ENCODE data around the gene MOB3B. TPM values are rescaled to one million over a fixed set of nuclear protein-coding genes. Genes with fewer than 3 reads are reported as not detected.

Gene MOB3B
- total and polyA plus RNA-seq, 10 of the 15 experiments (the other 5 are each of a cell fraction or from before 2014, with no cell fraction given): 0.44 to 2.7 (median 0.91) TPM

DNA sequence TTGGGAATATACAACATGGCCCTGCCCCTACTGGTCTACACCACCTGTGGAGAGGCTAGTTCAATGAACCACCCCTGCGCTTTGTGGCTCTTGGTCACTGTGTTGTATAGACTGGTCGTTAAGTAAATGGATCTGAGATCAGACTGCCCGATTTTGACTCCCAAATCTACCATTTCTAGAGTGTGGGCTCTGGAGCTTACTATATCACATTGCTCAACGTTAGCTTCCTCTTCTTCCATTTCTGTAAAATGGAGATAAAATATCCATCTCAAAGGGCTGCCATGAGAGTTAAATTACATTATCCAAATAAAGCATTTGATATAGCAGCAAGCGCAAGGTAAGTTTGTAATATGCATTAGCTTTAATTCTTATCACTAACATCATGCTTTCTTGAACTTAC is 58.2 kb downstream of the MOB3B start (continued):
- TF ChIP-seq, protein P1, sequence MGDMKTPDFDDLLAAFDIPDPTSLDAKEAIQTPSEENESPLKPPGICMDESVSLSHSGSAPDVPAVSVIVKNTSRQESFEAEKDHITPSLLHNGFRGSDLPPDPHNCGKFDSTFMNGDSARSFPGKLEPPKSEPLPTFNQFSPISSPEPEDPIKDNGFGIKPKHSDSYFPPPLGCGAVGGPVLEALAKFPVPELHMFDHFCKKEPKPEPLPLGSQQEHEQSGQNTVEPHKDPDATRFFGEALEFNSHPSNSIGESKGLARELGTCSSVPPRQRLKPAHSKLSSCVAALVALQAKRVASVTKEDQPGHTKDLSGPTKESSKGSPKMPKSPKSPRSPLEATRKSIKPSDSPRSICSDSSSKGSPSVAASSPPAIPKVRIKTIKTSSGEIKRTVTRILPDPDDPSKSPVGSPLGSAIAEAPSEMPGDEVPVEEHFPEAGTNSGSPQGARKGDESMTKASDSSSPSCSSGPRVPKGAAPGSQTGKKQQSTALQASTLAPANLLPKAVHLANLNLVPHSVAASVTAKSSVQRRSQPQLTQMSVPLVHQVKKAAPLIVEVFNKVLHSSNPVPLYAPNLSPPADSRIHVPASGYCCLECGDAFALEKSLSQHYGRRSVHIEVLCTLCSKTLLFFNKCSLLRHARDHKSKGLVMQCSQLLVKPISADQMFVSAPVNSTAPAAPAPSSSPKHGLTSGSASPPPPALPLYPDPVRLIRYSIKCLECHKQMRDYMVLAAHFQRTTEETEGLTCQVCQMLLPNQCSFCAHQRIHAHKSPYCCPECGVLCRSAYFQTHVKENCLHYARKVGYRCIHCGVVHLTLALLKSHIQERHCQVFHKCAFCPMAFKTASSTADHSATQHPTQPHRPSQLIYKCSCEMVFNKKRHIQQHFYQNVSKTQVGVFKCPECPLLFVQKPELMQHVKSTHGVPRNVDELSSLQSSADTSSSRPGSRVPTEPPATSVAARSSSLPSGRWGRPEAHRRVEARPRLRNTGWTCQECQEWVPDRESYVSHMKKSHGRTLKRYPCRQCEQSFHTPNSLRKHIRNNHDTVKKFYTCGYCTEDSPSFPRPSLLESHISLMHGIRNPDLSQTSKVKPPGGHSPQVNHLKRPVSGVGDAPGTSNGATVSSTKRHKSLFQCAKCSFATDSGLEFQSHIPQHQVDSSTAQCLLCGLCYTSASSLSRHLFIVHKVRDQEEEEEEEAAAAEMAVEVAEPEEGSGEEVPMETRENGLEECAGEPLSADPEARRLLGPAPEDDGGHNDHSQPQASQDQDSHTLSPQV (IDR thresholded peaks at IDR 0.05): no peak
- TF ChIP-seq, protein P2, sequence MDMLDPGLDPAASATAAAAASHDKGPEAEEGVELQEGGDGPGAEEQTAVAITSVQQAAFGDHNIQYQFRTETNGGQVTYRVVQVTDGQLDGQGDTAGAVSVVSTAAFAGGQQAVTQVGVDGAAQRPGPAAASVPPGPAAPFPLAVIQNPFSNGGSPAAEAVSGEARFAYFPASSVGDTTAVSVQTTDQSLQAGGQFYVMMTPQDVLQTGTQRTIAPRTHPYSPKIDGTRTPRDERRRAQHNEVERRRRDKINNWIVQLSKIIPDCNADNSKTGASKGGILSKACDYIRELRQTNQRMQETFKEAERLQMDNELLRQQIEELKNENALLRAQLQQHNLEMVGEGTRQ (IDR thresholded peaks at IDR 0.05; ENCODE audit: borderline replicate concordance, low read depth, low read length): no peak
- TF ChIP-seq JUNB (IDR thresholded peaks at IDR 0.05): no peak

DNA sequence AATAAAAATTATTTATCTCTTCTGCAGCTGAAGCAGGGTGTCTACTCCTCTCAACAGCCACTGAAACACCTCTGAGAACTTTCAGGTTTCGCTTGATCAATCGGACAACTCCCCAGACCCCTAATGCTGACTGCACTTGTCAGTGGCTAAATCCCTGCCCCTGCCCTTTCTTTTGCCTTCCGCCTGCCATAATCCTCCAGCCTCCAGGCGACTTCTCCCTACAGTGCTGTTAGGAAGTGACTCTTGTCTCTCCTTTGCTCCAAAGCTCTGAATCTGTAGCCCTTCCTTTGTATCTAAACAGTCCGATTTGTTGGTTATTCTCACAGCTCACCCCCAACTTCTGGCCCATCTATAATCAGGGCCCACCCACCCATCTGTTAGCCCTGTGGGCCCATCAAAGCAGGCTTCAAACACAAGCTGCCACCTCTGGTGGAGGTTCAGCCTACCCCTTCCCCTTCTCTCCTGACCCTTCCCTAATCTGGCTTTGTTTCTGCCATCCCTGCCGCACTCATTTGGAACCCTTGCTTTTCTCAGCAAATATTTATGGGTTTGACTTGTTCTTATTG is 59.2 kb downstream of the MOB3B start:
- H3K4me2 ChIP-seq (ENCODE audit: control insufficient read depth, insufficient read depth): no peak overlapping the region
- ChIA-PET RAD21 (ENCODE audit: unreplicated experiment) (no interaction called here), SMC1A (ENCODE audit: uncharacterized antibody, unreplicated experiment) (interaction anchor here (0.6 to 1.7 kb wide), 6 partner anchors 9 to 138 kb away, joined by 3 to 9 read pairs (median 4); no protein-coding TSS in a partner anchor), CTCF (no interaction called here), POLR2A (no interaction called here)
- H3K79me2 ChIP-seq (ENCODE audit: control insufficient read depth, insufficient read depth, low read length): no peaks in the 10 kb centered on the region
- no peak overlapping the region for H3K4me3 ChIP-seq
- no peak overlapping the region for H3K9ac ChIP-seq (ENCODE audit: control insufficient read depth, insufficient read depth, low read length)
- in situ Hi-C loops (cut with MboI) (no loop called here), intact Hi-C loops (cut with micrococcal nuclease; ENCODE audit: unreplicated experiment) (no loop called here)
- DNase-seq (ENCODE audit: low read depth, low spot score) (no peak), FAIRE-seq (no peak), ATAC-seq (no peak)
- no peaks in the 10 kb centered on the region for H3K9me3 ChIP-seq (replicated peaks; ENCODE audit: control insufficient read depth, insufficient read depth, low read length)
- H3K4me1 ChIP-seq (ENCODE audit: control insufficient read depth, insufficient read depth, low read length): no peaks in the 10 kb centered on the region
- WGBS (ENCODE audit: insufficient coverage, insufficient replicate concordance, low lambda C conversion rate, missing lambda C conversion rate): 86% methylated on average over 6 of the region's 6 CpGs
- H4K20me1 ChIP-seq (ENCODE audit: control insufficient read depth, insufficient read depth): no peaks in the 10 kb centered on the region
- H3K27me3 ChIP-seq (replicated peaks in 1 of 2; ENCODE audit: control insufficient read depth in 2 of 2, insufficient read depth in 2 of 2, low read length in 1 of 2): no peaks in the 10 kb centered on the region
- H3K36me3 ChIP-seq (ENCODE audit: control insufficient read depth in 2 of 2, insufficient read depth in 2 of 2, low read length in 1 of 2): no peaks in the 10 kb centered on the region; a peak in 1 of 4 replicates
- H2AFZ ChIP-seq (ENCODE audit: control insufficient read depth, low read depth, low read length): no peak overlapping the region
- BruUV-seq (replicated peaks): no TSS peak
- H3K27ac ChIP-seq (ENCODE audit: control insufficient read depth, insufficient read depth): no peak overlapping the region
- TF ChIP-seq IKZF2 (IDR thresholded peaks at IDR 0.05) (no peak), NFYA (IDR thresholded peaks at IDR 0.05; ENCODE audit: borderline replicate concordance, low read depth, low read length) (no peak), SMAD5 (IDR thresholded peaks at IDR 0.05; ENCODE audit: low read depth) (no peak), EZH2 (IDR thresholded peaks at IDR 0.05; ENCODE audit: borderline replicate concordance, control insufficient read depth, low read depth, low read length) (no peak), ASH2L (IDR thresholded peaks at IDR 0.05; ENCODE audit: borderline replicate concordance, low read depth) (no peak), ETV6 (conservative IDR thresholded peaks at IDR 0.05 in 1 of 2, IDR thresholded peaks at IDR 0.05 in 1 of 2; ENCODE audit: borderline replicate concordance in 1 of 2, low read depth in 1 of 2) (no peak), EED (IDR thresholded peaks at IDR 0.05; ENCODE audit: low read depth) (no peak), MXI1 (IDR thresholded peaks at IDR 0.05; ENCODE audit: low read depth, low read length) (no peak), IKZF1 (conservative IDR thresholded peaks at IDR 0.05) (no peak)
- TF ChIP-seq, protein P3, sequence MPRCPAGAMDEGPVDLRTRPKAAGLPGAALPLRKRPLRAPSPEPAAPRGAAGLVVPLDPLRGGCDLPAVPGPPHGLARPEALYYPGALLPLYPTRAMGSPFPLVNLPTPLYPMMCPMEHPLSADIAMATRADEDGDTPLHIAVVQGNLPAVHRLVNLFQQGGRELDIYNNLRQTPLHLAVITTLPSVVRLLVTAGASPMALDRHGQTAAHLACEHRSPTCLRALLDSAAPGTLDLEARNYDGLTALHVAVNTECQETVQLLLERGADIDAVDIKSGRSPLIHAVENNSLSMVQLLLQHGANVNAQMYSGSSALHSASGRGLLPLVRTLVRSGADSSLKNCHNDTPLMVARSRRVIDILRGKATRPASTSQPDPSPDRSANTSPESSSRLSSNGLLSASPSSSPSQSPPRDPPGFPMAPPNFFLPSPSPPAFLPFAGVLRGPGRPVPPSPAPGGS (IDR thresholded peaks at IDR 0.05; ENCODE audit: borderline replicate concordance, insufficient read depth, low read depth, low read length, poor library complexity, severe bottlenecking): no peak

Data from GM12878 (cell line).